Retinal pigment epithelial cell (primary cell): ENCODE measurements around the gene POMP.

Experiments used
- DNase-seq: peaks from one replicate; pipeline ENCODE4 v3.0.0-alpha.2; 2010; ENCODE audit warnings: low read depth
- H3K4me3 ChIP-seq: 2 replicates; pipeline ENCODE4 v1.5.1; 2011; ENCODE audit warnings: mild to moderate bottlenecking, low read length, control low read depth, moderate library complexity
- TF ChIP-seq, protein P1 (sequence below): conservative IDR thresholded peaks from 2 replicates; pipeline ENCODE4 v1.5.1; 2011; ENCODE audit warnings: low read depth, low read length, control low read depth, inconsistent platforms

The POMP gene

DNA sequence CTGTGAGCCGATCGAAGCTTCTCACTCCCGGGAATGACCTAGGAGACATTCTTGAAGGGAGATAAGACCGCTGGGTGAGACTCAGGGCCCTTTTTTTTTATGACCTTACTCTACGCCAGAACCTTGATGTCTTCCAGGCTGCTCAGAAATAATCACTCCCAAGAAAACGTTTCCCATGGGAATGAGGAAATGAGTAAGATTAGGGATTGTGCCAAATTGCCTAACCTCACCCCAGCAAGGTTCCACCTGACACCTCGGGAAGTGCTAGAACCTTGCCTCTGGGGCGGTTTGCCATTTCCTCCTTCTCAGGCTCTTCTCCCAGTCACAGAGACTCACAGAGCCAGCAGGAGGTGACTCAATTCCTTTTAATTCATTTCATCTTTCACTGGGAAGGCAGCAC, 57.6 kb downstream of the POMP start:
- DNase-seq, result no peak

DNA sequence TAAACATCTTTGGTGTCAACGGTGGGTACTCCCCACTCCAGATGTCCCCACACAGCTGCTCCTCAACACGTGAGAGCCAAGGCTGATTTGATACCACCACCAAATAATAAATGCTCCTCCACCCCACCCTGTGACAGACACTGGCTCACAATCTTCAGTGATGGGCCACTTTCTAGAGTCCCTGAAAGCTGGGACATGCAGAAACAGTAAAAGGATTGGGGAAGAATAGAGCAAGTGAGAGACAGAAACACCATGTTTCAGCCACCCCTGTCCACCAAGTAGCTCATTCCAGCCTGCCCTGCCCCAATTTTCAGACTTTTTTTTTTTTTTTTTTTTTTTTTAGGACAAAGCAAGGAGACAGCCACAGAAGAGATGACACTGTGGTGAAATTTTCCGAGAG, 58.2 kb downstream of the POMP start:
- H3K4me3 ChIP-seq, result no peak overlapping the region
- no peak for DNase-seq
- TF ChIP-seq, protein P1, sequence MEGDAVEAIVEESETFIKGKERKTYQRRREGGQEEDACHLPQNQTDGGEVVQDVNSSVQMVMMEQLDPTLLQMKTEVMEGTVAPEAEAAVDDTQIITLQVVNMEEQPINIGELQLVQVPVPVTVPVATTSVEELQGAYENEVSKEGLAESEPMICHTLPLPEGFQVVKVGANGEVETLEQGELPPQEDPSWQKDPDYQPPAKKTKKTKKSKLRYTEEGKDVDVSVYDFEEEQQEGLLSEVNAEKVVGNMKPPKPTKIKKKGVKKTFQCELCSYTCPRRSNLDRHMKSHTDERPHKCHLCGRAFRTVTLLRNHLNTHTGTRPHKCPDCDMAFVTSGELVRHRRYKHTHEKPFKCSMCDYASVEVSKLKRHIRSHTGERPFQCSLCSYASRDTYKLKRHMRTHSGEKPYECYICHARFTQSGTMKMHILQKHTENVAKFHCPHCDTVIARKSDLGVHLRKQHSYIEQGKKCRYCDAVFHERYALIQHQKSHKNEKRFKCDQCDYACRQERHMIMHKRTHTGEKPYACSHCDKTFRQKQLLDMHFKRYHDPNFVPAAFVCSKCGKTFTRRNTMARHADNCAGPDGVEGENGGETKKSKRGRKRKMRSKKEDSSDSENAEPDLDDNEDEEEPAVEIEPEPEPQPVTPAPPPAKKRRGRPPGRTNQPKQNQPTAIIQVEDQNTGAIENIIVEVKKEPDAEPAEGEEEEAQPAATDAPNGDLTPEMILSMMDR, result no peak

More for the DNA sequence above, 57.6 kb downstream of the POMP start:
- H3K4me3 ChIP-seq, result no peak overlapping the region
- TF ChIP-seq, protein P1, result no peak

DNA sequence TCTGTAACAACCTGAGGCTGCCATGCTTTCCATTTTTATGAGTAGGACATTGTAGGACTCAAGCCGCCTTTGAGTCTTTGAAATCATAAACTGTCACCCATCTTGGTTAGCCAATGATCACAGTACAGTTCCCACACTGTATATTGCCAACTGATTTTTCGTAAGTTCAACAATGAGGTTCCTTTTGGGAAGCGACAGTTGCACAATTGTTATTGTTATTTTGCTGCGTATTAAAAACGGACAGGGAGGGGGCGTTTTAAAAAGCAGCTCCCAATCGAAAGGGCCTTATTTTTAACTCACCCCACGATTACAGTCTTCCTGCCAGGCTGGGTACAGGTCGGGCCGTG, 59.2 kb downstream of the POMP start:
- H3K4me3 ChIP-seq, result peak overlapping the region; percentile 70
- TF ChIP-seq, protein P1, result no peak
- DNase-seq, result no peak

DNA sequence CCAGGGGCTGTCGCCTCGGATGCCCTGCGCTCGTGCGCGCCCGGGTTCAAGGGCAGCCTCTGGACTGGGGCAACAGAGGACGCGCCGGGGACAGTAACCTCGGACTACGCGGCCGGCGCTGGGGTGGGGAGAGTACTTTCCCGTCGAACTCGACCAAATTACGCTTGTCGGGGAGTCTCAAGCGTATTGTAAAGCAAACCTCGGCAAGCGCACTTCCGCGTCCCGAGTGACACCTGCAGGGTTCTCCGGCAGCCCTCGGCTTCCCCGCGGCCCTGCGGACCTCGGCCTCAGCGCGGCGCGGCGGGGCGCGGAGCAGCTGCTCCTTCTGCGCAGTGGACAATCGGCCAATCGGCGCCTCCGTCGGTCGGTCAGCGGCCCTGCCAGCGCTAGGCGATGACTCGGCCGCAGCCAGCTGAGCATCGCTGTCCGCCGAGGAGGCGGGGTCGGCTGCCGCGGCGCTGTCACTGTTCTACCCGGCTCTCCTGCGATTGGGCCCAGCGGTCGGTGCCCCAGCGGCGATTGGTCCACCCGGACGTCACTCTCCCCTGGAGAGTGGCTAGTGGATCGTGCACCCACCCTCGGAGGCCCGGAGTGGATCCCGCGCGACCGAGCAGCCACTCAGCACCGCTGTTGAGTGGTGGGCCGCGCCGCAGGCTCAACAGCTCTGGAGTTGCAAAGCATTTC, 59.8 kb downstream of the POMP start, which contains the start of gene SLC46A3:
Gene SLC46A3, minus strand, starts transcription at position 428 of the 684 bp plus-strand sequence. CDS start 972 bp downstream, outside the sequence.
- peak; percentile 88 for DNase-seq
- TF ChIP-seq, protein P1, result no peak
- peak within 1 kb of the TSS; percentile 70 for H3K4me3 ChIP-seq

DNA sequence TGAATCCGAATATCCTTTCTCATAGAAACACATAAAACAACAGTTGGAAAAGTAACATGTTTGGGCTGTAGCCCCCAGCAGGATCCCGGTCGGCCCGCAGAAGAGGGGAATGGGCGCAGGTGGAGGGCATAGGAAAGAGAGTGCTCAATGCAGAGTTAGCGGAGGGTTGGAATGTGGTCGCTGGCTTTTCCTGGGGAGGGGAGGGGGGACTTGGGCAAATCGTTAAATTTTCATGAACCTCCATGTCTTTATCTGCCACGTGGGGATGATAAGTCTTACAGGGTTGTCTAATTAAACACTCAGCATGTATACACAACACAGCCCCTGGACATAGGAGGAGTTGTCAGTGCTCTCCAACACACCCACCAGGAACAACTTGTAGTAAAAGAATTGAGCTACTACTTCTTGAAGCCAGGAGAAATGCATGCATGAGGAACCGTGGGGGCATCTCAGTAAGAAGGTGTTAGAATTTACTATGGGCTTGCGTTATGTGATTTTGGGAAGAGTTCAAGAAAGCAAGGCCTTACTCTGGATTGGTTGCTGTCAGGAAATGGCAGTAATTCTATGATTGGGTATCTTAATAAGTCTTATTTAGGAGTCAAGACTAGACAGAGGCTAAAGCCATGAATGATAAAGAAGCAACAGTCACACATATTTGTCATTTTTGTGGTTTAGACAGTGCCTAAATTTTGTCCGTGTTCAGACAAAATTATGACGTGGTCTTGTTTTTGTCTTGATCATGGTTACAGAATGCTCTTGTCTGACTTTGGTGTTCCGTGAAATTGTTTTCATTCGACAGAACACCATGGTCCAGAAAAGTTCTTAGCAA, 60.5 kb downstream of the POMP start:
- H3K4me3 ChIP-seq, result peak overlapping the region; percentile 70
- DNase-seq, result no peak
- TF ChIP-seq, protein P1, result no peak

DNA sequence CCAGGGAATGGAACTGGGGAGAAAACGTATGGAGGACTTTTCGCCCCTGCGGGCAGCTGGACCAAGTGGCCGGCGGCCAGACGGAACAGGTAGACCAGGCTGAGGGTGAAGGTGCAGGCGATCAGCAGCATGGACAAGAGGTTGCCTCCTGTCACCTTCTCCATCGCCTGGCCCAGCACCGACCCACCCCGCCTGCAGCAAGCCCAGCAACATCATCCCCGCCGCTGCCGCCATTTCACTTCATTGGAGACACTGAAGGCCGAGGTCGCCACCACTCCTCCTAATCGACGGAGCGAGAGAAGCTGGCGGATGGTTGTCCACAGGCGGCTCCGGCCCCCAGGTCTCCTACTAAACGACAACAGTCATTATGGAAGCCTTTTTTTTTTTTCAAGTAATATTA, 64.9 kb downstream of the POMP start:
- no peak for DNase-seq
- no peak overlapping the region for H3K4me3 ChIP-seq
- TF ChIP-seq, protein P1, result no peak
